Astrocyte of the spinal cord (primary cell): ENCODE measurements around the gene TRIM9.
A peak's percentile ranks its signal among the peaks of the same experiment; 100 is the strongest.
"Not testable (repeated sequence)": the region's sequence is repeated elsewhere in the genome, so short reads cannot be mapped to it uniquely, and the experiment has no call there.

Source experiments
- DNase-seq: peaks from one replicate; pipeline ENCODE4 v3.0.0; 2011; ENCODE audit warnings: low read depth, low spot score
- H3K4me3 ChIP-seq: 2 replicates; pipeline ENCODE4 v1.5.1; 2011; ENCODE audit warnings: low read depth, mild to moderate bottlenecking, low read length, moderate library complexity
- CTCF ChIP-seq: IDR thresholded peaks from 2 replicates; pipeline ENCODE4 v1.5.1; 2012; ENCODE audit warnings: low read depth, mild to moderate bottlenecking, low read length, inconsistent platforms
- in situ Hi-C: cut with HindIII; loops from 2 replicates; pipeline ENCODE4 v1.10.0; 2017; ENCODE audit warnings: low sequenced_read_pairs

Gene TRIM9

GRCh38 chr14:50957296-50957695 is 137.6 kb downstream of the TRIM9 start:
- peak; percentile 44 for DNase-seq
- in situ Hi-C loops = no loop called here
- no peak overlapping the region for H3K4me3 ChIP-seq
- no peak for TF ChIP-seq CTCF

- H3K4me3 ChIP-seq, DNase-seq, in situ Hi-C loops: not testable (repeated sequence)
Measured at GRCh38 chr14:50956421-50956820, 138.5 kb downstream of the TRIM9 start.

- in situ Hi-C loops = no loop called here
- no peak overlapping the region for H3K4me3 ChIP-seq
- peak; percentile 90 for DNase-seq
- TF ChIP-seq CTCF = peak; percentile 49
Measured at GRCh38 chr14:50955373-50956043, 139.4 kb downstream of the TRIM9 start.

- in situ Hi-C loops = no loop called here
- peak; percentile 83 for TF ChIP-seq CTCF
- DNase-seq = peak; percentile 75
- no peak overlapping the region for H3K4me3 ChIP-seq
Measured at GRCh38 chr14:50954811-50955372, 140.0 kb downstream of the TRIM9 start.

GRCh38 chr14:50953502-50953901 is 141.4 kb downstream of the TRIM9 start:
- no peak for TF ChIP-seq CTCF
- in situ Hi-C loops = no loop called here
- no peak overlapping the region for H3K4me3 ChIP-seq
- no peak for DNase-seq

GRCh38 chr14:50951032-50951431 is 143.9 kb downstream of the TRIM9 start:
- H3K4me3 ChIP-seq = no peak overlapping the region
- in situ Hi-C loops = no loop called here
- DNase-seq = no peak
- no peak for TF ChIP-seq CTCF

GRCh38 chr14:50948205-50948604 is 146.7 kb downstream of the TRIM9 start:
- in situ Hi-C loops = no loop called here
- no peak for TF ChIP-seq CTCF
- no peak for DNase-seq
- H3K4me3 ChIP-seq = no peak overlapping the region
